Activated CD4-positive, alpha-beta T cell treated with anti-CD3 and anti-CD28 coated beads, Interleukin-2, amount 50 U/mL, for 4 hours (primary cell): ENCODE results near the gene TTC39A.

Experiments used
- DNase-seq, 2 experiments: peaks; one replicate each; pipeline ENCODE4 v3.0.0-alpha.2; 2020

The TTC39A gene

GRCh38 chr1:51313961-51314777 lies 16.2 kb downstream of the TTC39A start:
- no peak for DNase-seq

DNA sequence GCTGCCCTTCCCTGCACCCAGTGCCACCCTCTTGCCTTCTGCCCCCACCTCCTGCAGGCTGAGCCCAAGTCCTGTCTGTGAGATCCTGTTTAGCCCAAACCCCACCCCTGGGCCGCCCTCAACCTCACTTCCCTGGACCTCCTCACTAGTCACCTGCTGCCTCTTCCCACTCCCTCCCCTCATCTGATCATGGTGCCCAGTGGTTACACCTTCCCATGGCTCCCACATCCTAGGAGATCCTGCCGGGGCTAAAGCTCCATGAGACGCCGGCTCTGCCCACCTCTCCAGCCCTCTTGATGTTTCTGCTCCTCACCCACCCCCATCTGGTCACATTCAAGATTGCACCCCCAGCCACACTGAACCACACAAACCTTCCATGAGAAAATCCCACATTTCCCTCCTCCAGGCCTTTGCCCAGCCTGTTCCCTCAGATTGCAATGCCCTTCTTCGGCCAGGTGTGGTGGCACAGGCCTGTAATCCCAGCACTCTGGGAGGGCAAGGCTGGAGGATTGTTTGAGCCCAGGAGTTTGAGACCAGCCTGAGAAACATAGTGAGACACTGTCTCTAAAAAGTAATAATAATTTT lies 17.0 kb downstream of the TTC39A start:
- no peak for DNase-seq

- DNase-seq: no peak
Observed at GRCh38 chr1:51312718-51313117, 17.6 kb downstream of the TTC39A start.

DNA sequence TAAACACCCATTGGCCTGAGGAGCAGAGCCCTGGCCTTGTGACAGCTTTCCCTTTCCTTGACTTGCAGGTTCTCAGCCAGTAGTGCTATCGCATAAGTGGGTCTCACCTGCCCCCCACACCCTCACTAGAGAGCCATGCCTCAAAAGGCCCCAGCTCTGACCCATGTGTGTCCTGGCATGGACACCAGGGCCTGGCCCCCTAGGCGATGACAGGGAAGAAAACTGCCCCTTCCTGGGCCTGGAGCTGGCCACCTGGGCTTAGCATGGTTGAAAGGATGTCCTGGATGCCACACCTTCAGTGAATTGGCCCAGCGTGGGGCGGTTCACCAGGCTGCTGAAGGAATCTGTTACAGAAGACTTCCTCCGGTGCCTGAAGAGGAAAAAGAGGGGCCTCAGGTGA lies 18.5 kb downstream of the TTC39A start:
- DNase-seq: no peak

DNA sequence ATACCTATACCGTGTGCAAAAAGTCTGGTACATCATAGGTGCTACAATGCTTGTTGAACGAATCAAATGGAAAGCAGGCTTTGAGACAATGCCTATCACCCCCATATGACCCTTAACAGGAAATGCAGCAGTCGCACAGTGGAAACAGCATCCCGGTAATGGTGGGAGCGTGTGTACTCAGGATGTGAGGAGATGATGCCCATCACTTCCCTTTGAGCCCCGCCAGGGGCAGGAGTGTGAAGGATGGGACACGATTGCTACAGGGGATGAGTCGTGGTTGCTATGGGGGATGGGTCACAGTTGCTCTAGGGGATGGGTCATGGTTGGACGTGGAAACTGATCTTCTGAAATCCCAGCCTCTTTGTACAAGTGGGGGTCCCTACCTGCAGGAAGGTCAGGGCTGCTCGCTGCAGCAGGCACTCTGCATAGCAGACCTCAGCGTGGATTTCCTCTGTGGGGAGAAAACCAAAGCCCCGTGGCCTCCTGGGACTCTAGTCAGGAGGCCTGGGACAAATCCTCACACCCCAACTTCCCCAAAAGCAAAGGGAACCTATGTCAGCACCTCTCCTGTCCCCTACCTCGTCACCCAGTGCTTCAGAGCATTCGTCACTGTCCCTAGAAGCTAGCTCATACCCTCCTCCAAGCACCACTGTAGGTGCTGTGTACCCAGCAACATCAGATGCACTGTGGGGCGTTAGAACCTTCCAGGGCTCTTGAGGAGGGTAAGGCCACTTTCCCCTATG lies 19.3 kb downstream of the TTC39A start:
- DNase-seq: no peak

- no peak for DNase-seq
Observed at GRCh38 chr1:51309291-51309690, 21.1 kb downstream of the TTC39A start.

GRCh38 chr1:51308636-51309035 lies 21.7 kb downstream of the TTC39A start:
- DNase-seq: no peak

- no peak for DNase-seq
Observed at GRCh38 chr1:51306950-51307349, 23.4 kb downstream of the TTC39A start.

GRCh38 chr1:51305371-51305823 lies 25.0 kb downstream of the TTC39A start:
- no peak for DNase-seq

- DNase-seq: no peak
Observed at GRCh38 chr1:51304360-51304759, 26.0 kb downstream of the TTC39A start.

DNA sequence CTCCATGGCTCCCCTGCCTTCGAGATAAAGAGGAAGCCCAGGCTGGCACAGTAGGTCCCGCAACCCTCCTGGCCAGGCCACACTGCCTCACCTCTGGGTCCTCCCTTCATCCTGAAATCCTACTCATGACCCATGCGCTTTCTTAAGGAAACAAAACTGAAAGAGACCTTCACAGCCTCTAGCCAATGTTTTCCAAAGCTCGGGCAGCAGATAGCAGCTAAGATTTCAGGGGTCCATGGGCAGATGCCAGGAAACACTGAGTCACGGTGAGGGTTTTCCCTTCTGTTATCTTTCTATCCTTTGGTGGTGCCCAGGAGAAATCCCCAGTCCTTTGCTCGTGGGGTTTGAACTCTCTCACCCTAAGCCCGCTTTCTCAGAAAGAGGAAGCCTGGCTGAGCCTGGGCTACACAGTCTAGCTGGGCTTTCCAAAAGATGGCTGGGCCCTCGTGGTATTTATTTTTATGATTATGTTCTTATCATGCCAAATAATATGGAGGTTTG lies 26.6 kb downstream of the TTC39A start:
- no peak for DNase-seq

- no peak for DNase-seq
Observed at GRCh38 chr1:51303315-51303714, 27.0 kb downstream of the TTC39A start.

- DNase-seq: no peak
Observed at GRCh38 chr1:51302746-51303145, 27.6 kb downstream of the TTC39A start.

GRCh38 chr1:51302270-51302669 lies 28.1 kb downstream of the TTC39A start:
- no peak for DNase-seq

- no peak for DNase-seq
Observed at GRCh38 chr1:51301844-51302162, 28.6 kb downstream of the TTC39A start.

DNA sequence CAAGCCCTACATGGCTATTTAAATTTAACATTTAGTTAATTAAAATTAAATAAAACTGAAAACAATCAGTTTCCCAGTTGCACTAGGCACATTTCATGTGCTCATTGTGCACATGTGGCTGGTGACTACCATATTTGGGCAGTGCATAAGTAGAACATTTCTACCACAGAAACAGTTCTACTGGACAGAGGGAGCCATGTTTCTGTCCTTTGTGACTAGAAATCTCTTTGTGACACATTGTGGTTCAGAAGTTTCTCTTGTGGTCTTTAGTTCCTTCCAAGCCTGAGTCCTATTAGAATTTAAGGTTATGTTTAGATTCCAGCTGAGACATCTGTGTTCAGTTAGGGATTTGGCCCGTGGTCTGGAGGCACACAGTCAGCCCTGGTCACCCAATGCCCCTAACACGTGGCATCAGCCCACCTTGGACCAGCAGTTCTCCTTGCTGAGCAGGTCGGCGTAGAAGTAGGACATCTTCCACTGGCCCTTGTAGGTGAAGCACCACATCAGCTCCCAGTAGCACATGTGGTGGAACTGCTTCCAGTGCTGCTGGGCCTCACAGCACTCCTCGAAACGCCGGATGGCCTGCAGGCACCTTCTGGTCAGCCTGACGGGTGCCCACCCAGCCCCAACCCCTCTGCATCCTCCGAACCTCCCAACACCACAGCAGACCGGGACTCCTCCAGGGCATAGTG lies 29.1 kb downstream of the TTC39A start:
- DNase-seq: no peak

- no peak for DNase-seq
Observed at GRCh38 chr1:51299981-51300670, 30.2 kb downstream of the TTC39A start.

DNA sequence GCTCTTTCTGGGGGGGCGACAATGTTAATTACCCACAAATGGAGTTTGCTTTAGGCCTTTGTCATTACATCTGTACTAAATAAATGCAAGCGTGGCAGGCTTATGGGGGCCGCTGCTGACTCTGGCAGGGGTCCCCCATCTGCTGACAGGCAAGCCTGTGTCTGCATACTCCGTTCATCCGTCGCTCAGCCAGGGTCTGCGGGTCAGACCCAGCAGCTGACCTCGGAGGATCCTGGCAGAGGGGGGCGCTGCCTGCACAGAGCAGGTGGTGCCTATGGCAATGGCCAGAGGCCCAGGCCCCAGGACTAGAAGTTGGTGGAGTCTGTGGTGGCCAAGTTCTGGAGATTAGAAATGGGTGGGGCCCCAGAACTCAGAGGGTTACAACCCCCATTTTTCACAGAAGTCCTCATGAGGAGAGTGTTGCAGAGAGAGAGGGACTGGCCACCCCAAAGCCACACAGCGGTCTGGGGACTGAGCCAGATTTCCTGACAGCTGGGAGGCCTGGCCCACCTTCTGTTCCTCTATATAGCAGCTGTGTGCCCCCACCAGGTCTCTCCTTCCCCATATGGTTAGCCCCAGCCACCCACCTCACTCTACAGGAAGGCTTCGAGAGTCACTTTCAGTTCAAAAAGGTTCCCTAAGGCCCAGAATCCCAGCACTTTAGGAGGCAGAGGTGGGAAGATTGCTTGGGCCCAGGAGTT lies 31.0 kb downstream of the TTC39A start:
- no peak for DNase-seq

GRCh38 chr1:51298322-51298705 lies 32.0 kb downstream of the TTC39A start:
- DNase-seq: no peak

- DNase-seq: no peak
Observed at GRCh38 chr1:51297401-51298321, 32.7 kb downstream of the TTC39A start.
